Activated CD4-positive, CD25-positive, alpha-beta regulatory T cell treated with anti-CD3 and anti-CD28 coated beads, Interleukin-2, amount 50 U/mL, for 16 hours (primary cell): ENCODE measurements around the gene SH3RF3.
"Not testable (repeated sequence)": the region's sequence is repeated elsewhere in the genome, so short reads cannot be mapped to it uniquely, and the experiment has no call there.

Source experiments
- DNase-seq: peaks from one replicate; pipeline ENCODE4 v3.0.0-alpha.2; 2020; ENCODE audit warnings: low read depth, low spot score

Gene SH3RF3

DNA sequence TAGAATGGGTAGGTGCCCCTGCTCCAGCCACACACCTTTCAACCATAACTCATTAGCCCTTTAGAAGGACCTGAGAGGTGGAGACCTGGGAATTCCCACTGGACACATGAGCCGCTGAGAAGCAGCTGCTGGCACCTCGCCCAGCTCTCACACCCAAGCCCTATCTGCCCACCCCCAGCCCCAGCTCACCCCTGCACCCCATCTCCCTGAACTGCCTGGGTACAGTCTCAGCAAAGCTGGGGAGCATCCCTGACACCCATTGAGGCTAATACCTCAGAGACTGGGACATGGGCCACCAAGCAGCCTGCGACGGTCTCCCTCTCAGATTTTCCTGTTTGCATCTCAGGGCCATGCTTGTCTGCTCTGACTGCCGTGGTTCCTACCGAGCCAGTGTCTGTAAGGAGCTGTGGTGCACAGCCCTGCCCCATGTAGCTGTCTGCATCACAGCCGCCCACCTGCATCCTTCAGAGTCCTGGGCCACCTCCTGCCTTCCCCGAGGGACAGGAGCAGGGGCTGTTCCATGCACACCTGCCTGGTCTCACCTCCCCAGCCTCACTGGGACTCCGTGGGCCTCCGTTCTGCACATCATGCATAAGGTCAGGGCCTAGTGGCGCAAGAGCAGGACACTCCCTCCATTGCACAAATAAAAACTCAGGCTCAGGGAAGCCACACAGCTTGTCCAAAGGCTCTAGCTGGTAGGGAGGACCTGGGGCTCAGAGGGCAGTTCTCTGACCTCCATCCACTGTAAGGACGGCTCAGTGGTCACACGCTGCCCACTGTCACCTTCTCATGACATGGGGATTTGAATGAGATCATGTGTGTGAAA is 394.7 kb downstream of the SH3RF3 start:
- no peak for DNase-seq

DNA sequence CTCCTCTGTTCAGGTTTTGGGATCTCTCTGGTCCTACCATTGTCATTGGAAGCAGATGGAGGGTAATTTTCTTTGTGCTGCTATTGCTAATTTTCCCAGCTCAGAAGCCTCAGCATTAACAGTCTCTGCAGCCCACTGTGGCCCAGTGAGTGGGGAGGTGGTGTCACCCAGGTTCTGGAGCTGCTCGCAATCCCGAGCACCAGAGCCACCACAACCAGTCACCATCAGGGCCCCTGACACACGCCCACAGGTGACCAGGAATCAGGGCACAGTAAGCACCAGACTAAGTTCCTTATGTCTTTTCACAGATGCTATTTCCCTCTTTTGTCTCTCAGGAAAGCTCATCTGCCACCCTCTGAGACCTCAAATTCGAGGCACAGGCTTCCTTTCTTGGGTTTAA is 396.8 kb downstream of the SH3RF3 start:
- no peak for DNase-seq

DNA sequence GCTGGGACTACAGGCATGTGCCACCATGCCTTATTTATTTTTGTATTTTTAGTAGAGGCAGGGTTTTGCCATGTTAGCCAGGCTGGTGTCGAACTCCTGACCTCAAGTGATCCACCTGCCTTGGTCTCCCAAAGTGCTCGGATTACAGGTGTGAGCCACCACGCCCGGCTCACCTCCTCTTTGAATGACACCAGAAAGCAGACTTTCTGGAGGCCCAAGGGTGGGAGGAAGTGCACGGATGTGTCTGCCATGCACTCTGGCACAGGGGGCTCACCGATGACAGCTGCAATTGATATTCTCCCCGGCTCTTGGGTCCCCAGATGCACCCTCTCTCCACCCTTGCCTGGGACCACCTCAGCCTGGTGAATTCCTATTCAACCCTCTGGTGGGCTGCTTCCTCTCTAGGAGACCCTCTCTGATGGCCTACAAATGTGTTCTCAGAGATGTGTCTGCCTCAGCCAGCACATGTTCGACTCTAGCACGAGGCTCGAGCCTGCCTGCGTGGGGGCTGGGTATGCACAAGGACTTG is 397.5 kb downstream of the SH3RF3 start:
- no peak for DNase-seq

DNA sequence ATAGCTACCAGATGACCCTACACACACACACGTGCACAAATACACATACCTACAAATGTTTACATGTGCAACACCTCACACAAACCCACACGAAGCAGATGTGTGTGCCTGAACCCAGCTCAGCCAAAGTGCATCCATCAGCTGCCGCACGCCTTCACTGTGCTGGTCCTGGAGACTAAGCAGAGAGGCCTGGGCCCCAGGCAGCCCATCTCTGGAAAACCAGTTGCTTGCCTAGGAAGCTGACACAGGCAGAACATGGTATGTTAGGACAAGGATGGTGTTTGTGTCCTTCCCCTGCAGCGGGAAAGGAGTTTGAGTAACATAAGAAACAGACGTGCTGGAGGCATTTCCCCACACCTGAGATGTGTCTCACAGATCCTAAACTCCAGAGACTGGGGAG is 398.1 kb downstream of the SH3RF3 start:
- DNase-seq, result no peak

DNA sequence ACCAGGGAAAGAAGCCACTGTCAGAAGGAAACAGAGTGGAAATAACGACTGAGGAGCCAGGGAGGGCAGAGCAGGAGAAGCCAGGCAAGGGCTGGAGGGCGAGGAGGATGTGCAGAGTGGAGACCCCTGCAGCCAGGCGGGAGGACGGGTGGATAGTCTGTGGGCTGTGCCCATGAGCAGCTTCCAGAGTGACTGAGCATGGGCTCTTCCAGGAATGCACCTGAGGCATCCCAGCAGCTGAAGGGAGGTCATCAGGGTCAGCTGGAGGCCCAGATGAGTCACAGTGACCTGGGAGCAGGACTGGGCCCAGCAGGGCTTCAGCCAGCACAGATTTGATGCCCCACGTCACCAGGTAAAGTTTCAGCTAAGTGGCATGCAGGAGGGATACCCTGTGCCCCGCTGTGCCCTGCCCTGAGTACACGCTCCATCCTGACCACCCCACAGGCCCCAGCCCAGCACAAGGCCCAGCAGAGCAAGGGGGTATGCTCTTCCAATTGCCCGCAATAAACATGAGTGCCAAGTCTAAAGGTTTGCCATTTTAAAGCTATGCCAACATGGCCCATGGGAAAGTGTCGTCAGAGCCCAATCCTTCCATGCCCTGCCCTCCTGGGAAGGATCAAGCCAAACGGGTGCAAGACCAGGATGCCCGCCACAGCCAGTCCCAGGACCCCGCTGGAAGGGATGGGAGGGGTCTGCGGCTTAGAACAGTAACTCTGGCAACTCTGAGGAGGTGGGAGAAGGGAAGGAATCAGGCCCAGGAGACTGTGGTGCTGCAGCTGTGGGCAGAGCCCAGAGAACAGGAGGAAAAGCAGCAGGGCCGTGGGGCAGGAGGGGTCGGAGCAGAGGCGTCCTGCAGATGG is 399.1 kb downstream of the SH3RF3 start:
- no peak for DNase-seq

DNA sequence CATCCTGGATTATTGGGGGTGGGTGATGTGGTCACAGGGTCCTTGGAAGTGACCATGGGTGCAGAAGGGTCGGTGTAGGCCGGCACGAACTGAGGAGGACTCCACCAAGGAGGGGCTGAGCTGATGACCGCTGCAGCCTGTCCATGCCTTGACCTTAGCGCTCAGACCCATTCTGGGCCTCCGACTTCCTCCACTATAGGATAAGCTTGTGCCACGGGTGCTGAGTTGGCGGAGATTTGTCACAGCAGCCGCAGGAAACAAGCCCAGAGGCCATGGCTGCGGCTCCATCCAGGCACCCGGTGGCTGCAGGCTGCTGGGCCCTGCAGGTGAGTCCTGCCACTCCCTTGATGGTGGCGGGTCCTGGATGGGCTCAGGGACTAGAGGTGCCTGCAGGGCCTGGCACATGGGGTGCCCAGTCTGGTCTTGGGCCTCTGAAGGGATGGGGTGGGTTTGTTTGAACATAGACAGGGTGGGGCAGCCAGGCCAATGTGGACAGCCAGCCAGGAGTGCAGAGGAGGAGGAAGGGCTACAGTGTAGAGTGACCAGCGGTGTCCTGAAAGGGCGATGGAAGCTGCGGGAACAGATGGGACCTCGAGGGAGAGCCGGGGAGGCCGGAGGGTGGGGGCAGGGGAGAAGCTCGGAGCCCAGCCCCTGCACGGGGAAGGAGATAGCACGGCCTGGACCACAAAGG is 400.0 kb downstream of the SH3RF3 start:
- no peak for DNase-seq

DNA sequence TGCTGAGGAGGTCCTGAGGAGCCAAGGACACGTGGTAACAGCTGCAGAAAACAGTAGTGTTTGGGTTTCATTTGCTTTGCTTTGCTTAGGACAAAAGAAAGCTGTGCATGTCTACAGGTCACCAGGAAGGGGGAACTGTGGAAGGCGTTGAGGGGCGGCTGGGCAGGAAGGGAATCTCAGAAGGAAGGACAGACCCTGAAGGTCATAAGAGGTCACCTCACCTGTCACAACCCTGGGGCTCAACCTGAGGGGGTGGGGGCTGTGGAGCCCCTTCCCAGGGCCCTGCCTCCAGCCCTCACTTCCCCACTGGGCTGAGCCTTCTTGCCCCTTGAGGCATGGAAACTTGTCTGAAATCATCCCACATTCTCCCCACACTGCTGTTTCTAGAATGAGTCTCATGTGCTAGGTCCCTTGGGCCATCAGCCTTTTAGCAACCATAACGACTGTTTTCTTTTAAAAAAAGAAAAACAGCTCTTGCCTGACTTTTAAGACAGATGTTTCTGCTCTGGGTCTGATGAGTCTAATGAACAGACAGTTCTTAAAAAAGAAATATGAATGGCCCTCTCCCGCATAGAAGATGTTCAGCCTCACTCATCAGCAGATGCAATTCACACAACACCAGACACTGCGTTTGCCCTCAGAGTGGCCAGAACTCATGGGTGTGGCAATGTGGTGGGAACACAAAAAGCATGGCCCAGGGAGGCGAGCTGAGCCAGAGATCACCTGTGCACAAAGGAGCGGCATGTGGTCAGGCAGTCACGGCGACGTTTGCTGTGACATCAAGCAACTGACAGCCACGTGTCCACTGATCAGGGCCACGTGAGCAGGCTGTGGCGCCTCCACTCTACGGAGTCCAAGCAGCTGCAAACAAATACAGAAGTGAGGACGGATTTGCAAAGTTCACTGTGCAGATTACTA is 400.8 kb downstream of the SH3RF3 start:
- DNase-seq, result no peak

DNA sequence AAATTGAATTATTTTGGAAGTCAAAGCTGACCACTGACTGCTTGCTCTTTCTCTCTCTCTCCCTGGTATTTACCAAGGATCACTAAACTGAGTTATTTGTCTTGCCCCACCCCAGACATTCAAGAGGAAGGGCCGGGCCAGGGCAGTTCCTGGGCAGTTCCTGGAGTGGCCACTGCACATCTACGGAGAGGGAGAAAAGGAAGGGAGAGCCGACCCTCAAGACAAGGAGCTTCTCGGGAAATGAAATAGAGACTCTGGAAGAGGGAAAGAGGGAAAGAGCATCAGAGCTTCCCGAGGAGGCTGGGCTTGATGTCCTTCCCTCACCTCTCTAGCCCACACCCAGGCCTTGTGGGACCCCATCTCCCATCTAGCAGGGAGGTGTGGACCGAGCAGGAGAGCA is 401.7 kb downstream of the SH3RF3 start:
- no peak for DNase-seq

DNA sequence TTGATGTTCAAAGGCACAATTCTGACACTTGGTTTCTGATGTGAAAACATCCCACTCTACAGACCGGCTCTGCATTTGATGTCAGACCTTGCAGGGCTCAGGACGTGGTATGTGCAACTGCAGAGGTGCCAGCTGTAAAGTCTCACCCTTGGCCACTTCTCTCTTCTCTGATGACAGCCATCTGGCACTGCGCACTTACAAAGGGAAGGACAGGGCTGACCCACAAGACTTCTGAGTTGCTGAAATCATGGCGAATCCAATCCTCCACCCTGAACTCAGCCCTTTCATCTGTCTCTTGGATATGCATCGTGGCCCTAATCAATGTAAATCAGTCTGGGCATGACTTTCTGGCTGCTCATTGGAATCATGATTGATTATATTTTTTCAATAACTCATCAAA is 402.2 kb downstream of the SH3RF3 start:
- DNase-seq, result no peak

DNA sequence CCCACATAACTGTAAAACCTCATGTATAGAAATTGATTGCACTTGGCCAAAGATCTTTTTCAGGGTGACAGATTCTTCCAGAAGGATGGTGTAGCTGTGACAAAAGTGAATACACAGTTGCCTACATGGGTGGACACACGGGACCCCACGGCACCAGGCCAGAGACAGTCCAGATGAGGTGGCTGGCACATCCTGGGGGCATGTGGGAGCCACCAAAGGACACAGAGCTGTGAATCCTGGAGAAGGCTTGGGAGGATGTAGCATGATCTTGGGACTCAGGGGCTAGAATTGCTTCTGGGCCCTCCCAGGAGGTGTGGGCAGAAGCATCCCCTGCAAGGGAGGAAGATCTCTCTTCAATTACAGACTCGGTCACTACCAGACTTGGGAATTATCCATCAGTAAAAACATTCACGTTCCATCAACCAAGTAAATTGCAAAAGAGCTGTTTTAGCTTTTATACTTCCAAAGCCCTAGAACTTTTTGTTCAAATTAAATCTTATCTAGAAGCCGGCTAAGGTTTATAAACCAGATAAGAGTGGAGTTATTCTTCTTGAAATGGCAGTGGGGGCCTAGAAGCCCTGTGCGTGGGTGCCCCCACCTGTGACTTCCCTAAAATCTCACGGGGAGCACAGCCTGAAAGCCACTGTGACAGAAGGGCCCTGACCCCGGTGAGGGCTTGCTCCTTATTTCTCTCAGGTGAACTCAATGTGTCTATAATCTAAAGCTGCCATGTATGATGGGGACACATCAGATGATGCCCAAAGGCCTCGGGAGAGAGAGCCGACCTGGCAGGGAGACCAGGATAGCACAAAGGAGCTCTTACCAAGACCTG is 403.1 kb downstream of the SH3RF3 start:
- no peak for DNase-seq

DNA sequence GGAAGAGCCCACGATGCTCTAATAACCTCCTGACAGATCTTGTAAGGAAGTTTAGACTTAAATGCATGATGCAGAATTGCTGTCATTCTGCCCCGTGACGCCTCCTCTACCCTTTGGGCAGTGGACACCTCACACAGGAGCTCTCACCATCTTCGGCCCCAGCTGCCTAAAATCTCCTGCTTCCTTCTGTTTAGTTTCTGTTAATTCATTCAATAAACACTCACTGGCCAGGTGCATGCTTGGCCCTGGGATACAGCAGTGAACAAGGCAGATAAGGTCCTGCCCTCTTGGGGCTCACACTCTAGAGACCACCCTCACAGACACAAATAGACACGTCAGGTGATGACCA is 403.7 kb downstream of the SH3RF3 start:
- DNase-seq, result no peak

DNA sequence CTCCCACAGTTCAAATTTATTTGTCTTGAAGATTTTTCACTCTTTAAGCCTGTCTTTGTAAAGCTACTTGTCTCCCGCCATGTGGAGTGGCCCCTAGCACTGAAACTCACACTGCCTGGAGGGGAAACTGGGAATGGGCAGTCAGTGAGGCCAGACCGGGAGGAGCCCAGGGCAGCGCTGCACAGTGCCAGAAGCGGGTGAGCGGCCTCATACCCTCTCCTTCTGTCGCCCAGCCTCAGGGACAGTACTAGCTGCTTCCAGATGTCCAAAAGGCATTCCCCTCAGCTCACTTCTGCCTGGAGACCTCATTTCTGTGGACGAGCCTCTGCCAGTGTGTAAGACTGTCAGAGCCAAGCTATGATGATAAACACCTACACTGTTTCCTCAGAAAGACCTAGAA is 404.8 kb downstream of the SH3RF3 start:
- no peak for DNase-seq

DNA sequence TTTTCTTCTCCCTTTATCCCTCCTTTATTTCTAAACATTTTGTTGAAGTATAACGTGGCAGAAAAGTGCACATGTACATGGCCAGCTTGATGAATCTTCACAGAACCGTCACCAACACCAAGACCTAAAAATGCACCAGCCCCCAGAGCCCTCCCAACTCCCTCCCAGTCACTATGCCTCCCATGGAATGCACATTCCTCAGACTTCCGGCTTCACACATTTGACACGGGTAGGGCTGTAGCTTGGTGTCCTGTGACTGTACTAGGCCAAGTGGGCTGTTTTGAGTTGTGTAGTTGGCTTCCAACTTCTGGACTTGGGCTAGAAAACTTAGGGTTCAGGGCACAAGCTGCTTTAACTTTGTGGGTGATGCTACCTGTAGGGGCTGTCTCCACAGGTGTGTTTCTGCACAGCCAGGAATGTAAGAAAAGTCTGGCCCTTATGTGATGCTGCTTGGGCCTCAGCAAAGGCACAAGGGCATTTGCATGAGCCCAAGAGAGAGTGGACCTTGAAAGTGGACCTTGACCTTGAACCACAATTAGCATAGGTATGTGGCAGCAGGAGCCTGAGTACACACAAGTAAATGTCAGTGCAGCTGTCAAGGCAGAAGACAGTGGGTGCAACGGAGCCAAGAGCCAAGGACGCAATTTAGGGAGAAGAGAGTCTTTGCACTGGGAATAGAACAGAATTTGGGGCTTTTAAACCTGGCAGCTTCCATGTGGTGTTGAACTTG is 406.4 kb downstream of the SH3RF3 start:
- DNase-seq, result no peak

DNA sequence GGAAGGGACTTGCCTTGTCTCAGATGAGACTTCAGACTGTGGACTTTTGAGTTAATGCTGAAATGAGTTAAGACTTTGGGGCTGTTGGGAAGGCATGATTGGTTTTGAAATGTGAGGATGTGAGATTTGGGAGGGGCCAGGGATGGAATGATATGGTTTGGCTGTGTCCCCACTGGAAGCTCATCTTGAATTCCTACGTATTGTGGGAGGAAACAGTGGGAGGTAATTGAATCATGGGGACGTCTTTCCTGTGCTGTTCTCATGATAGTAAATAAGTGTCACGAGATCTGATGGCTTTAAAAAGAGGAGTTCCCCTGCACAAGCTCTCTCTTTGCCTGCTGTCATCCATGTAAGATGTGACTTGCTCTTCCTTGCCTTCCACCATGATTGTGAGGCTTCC is 407.6 kb downstream of the SH3RF3 start:
- not testable (repeated sequence) for DNase-seq

DNA sequence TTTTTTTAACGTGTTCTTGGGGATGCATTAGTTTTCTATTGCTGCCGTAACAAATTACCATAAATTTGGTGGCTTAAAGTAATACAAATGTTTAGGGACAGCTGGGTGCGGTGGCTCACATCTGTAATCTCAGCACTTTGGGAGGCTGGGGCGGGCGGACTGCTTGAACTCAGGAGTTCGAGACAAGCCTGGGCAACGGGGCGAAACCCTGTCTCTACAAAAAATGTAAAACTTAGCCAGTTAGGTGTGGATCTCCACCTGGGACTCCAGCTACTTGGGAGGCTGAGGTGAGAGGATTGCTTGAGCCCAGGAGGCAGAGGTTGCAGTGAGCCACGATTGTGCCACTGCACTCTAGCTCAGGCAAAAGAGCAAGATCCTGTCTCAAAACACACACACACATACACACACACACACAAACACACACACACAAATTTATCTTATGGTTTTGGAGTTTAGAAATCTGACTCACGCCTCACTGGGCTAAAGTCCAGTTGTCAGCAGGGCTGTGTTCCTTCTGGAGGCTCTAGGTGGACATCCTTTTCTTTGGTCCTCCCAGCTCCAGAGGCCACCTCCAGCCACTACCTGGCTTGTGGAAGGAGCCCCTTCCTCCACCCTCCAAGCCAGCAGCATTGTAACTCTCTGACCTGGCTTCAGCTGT is 408.7 kb downstream of the SH3RF3 start:
- no peak for DNase-seq

DNA sequence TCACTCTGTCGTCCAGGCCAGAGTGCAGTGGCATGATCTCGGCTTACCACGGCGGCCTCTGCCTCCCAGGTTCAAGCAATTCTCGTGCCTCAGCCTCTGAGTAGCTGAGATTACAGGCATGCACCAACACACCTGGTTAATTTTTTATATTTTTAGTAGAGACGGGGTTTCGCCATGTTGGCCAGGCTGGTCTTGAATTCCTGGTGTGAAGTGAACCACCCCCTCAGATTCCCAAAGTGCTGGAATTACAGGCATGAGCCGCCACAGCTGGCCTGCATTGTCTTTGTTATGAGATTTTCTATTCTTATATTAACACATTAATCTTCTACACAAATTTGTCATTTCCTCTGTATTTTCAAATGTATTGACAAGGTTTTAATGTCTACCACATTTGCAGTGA is 409.5 kb downstream of the SH3RF3 start:
- no peak for DNase-seq

DNA sequence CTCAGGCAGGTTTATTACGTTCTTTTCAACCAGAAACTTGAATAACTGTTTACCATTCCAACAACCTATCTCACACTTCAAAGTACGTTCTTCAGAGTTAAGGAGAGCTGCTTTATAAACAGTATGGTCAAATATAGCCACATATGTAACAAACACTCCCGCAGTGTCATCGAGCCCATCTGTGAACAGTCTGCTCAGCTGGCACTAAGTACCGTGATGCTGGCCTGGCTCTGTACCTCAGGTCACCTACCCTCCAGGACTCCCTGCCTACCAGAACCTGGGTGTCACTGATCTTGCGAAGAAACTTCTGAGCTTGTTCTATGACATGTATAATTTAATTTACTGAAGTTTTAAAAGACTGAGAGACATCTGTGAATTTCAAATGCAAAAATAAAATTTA is 413.4 kb downstream of the SH3RF3 start:
- no peak for DNase-seq

DNA sequence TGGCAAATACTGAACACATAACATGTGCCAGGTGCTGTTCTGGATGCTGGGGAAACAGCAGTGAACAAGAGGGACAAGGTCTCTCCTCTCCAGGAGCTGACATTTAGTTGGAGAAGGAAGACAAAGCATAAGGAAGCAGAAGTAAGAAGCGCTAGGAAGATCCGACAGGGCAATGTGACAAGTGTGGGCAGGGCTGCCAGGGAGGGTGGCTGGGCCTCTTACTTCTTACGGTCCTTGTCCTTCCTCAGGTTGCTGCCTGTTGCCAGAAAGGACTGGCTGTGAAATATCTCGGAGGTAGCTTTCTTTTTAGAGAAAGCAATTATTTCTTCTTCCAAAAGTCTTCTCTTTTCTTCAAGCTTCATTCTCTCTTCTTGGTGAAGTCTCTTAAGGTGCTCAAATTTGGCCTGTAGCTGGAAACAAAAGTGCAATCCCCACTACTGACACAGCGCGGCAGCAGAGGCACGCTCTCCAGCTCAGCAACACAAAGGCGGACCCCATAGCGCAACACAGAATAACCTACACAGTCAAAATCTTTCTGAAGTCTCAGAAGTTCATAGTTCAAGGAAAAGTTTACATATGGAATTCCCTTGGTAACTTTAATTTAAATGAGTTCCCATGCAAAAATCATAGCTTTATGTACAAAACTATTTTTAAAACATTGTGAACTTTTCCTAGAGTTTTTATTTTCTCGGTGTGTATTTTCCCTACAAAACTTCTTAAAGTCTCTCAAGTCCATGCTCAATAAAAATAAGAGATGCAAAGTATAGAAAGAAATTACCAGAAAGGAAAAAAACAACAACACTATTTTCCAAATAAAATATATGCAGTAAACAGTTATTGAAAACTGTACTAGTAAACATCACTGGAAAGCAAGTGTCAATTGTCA is 417.1 kb downstream of the SH3RF3 start:
- no peak for DNase-seq
